HG03196 (cell line): ENCODE data around the gene CHST15.

Experiments used
- ATAC-seq: cut with Tn5 transposase; IDR thresholded peaks from one replicate; pipeline ENCODE4 v1.9.1; 2021; ENCODE audit not compliant: unreplicated experiment

Gene CHST15

GRCh38 chr10:124003481-124003870 is 89.9 kb downstream of the CHST15 start:
- no peak for ATAC-seq

- no peak for ATAC-seq
Observed at GRCh38 chr10:124003070-124003419, 90.4 kb downstream of the CHST15 start.

GRCh38 chr10:124002391-124003069 is 90.9 kb downstream of the CHST15 start:
- no peak for ATAC-seq

- no peak for ATAC-seq
Observed at GRCh38 chr10:124001391-124002148, 91.8 kb downstream of the CHST15 start.

DNA sequence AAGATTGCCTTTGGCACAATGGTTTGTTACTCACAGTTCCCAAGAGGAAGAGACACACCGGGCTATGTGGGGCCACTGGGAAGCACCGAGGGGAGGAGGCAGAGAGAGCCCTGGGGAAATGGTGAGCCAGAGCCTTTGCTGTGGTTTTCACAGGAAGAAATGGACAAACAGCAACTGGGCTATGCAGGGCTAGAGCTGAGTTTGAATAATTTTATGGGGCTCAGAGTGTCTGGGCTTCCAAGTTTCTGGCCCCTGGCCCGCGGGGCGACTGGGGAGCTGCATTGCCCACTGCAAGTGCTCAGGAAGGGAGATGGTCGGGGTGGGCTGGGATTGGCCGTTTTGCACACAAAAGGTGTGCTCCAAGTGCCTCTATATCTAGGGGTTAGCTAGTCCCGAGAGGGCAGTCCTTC is 92.6 kb downstream of the CHST15 start:
- ATAC-seq, result no peak

GRCh38 chr10:123999956-124000615 is 93.3 kb downstream of the CHST15 start:
- no peak for ATAC-seq

- ATAC-seq, result no peak
Observed at GRCh38 chr10:123999261-123999660, 94.1 kb downstream of the CHST15 start.

DNA sequence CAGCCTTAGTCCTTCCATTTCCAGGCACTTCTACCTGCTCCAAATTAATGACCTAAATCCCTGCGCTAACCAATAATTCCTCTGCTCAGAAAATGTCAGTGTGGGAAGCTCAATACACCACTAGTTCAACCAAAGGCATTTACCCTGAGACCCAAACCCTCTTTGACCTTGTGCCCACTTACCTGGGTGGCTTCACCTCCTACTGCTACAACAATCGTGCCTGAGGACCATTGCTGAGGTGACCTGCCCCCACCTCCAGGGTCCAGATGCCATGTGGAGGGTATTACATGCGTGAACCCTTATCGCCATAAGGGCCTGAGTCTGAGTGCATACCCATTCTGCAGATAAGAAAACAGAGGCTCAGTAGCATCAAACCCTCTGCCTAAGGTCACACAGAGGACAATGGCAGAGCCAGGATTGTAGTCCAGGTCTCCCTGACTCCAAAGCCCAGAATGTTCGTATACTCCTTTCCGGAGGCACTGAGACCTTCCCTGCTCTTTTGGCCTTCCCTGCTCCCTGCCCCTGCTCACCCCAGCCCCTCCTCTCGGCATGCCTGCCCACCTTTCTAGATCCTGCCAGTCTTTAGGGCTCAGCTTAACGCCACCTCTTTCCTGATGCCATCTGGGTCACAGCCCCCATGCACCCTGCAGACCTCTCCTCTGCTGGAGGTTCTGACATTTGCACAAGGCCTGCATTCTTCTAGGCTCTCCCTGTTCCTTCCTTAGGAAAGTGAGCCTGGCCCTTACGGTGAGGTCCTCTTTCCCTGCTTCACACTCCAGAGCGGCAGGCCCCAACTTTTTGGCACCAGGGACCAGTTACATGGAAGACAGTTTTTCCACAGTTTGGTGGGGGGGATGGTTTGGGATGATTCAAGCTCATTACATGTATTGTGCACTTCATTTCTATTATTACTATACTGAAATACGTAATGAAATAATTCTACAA is 94.9 kb downstream of the CHST15 start:
- ATAC-seq, result no peak

- ATAC-seq, result no peak
Observed at GRCh38 chr10:123997486-123998196, 95.8 kb downstream of the CHST15 start.

GRCh38 chr10:123997013-123997412 is 96.4 kb downstream of the CHST15 start:
- ATAC-seq, result no peak

DNA sequence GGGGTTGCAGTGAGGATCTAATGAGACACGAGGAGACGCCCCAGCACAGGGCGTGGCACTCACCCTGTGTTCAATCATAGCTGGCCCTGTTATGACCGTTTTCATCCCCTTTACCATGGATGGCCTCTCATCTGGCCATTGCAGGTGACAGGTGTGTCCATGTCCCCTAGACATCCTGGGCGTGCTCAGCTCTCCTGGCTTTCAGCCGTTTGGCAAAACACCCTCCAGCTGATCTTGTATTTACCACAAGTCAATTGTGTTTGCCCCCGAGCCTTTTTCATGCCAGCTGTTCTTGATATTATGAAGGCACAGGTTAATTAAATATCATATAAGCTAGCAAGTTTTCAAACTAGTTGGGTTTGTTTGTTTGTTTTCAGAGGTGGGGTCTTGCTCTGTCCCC is 97.1 kb downstream of the CHST15 start:
- no peak for ATAC-seq

DNA sequence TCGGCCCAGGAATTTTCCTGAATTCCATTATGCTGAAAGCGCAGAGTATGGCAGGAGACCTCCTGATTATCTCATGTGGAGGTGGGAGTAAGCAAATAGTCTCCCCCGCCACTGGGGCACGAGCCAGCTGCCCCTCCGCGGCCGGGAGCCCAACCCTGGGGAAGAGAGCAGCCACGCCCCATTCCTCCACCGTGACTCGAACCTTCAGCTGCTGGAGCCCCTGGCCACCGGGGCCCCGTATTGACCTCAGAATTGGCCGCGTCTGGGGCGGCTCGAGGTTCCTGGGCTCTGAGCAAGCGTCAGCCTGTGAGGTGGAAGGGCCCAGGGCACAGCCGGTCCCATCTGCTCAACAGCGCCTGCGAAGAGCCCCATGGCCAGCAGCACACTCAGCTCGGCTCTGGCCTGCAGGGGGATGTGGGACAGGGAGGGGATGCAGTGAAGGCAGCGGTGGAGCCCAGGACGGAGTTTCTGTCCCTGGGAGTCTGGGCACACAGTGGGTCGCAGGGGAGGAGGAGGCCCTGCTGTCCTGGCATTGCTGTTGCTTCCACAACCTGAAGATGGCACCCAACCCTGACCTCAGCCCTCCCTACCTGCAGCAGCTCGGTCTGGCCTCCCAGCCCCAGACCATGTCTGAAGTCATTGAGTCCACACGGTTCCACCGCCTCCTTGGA is 97.8 kb downstream of the CHST15 start:
- ATAC-seq, result no peak

GRCh38 chr10:123995082-123995460 is 98.3 kb downstream of the CHST15 start:
- no peak for ATAC-seq

- no peak for ATAC-seq
Observed at GRCh38 chr10:123994417-123995081, 98.8 kb downstream of the CHST15 start.

- ATAC-seq, result no peak
Observed at GRCh38 chr10:123993534-123994416, 99.6 kb downstream of the CHST15 start.

DNA sequence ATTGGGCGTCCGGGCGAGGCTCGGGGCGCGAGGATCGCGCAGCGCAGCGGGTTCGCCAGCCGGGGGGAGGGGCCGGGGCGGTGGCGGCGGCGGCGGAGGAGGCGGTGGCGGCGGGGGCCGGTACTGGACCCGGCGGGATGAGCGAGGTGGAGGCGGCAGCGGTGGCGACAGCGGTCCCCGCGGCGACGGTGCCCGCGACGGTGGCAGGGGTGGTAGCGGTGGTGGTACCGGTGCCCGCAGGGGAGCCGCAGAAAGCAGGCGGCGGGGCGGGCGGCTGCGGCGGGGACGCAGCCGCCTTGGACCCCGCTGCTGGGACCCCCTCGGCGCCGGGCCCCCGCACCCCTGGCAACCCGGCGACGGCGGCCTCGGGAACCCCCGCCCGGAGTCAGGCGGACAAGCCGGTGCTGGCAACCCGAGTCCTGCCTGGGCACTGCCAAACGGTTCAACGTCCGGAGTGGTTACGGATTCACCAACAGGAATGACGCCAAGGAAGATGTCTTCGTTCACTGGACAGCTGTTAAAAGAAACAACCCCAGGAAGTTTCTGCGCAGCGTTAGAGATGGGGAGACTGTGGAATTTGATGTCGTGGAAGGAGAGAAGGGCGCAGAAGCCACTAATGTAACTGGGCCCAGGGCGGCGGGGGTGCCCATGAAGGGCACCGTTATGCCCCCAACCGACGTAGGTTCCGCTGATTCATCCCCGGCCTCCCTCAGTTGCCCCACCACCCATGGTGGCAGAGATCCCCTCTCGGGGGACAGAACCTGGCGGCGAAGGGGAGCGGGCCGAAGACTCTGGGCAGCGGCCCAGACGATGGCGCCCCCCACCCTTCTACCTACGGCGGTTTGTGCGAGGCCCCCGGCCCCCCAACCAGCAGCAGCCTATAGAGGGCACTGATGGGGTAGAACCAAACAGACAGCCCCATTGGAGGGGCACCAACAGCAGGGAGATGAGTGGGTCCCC is 101.5 kb downstream of the CHST15 start:
- ATAC-seq, result no peak

DNA sequence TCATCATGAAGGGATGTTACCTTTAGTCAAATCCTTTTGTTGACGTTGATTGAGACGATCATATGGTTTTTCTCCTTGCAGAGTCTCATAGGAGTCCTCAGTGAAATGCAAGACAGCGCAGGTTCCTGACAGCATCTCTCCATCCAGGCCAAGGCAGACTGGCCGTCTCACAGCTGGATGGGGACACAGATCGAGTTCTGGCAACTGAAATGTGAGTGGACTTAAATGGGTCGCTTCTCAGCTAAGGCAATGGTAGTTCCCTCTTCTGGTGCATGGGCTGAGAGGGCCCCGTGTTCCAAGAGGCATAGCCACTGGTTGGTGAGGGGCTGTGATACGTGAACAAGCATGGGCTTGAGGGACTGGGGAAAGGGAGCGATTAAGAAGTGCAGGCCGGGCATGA is 102.5 kb downstream of the CHST15 start:
- no peak for ATAC-seq
